Kidney (tissue), 14 donors: ENCODE measurements around the gene ZMYND8. TPM values are rescaled to one million over a fixed set of nuclear protein-coding genes. Genes with fewer than 3 reads are reported as not detected.
"Not testable (repeated sequence)": the region's sequence is repeated elsewhere in the genome, so short reads cannot be mapped to it uniquely, and the experiment has no call there.

Source experiments
- DNase-seq, 5 donors: peaks; one replicate each; pipeline ENCODE4 v3.0.0-alpha.2; 2013 to 2020
- FAIRE-seq: peaks from 2 replicates; lab custom pipeline; 2012; peaks lifted over from hg19 to GRCh38; lab: Jason Lieb, UNC
- H3K27ac ChIP-seq, 2 donors: one replicate each; pipeline ENCODE4 v1.7.0; 2013; ENCODE audit warnings: low read depth in 2 of 2, low read length in 2 of 2, inconsistent platforms in 1 of 2
- H3K27me3 ChIP-seq: one replicate; pipeline ENCODE4 v1.7.1; 2013; ENCODE audit warnings: low read length, inconsistent platforms; ENCODE audit not compliant: control insufficient read depth, insufficient read depth
- H3K36me3 ChIP-seq, 3 donors: one replicate each; pipeline versions ENCODE4 v1.7.0 to v1.7.1; 2013; ENCODE audit warnings: low read length in 3 of 3, control low read depth in 1 of 3, inconsistent platforms in 1 of 3; ENCODE audit not compliant: insufficient read depth in 3 of 3, control insufficient read depth in 2 of 3
- H3K4me1 ChIP-seq, 3 donors: one replicate each; pipeline versions ENCODE4 v1.7.0 to v1.7.1; 2013; ENCODE audit warnings: low read length in 3 of 3, inconsistent platforms in 1 of 3, low read depth in 1 of 3; ENCODE audit not compliant: control insufficient read depth in 2 of 3, insufficient read depth in 2 of 3
- H3K4me3 ChIP-seq, 3 donors: one replicate each; pipeline versions ENCODE4 v1.7.0 to v1.8.1; 2013; ENCODE audit warnings: low read length in 3 of 3, control low read depth in 1 of 3, inconsistent platforms in 1 of 3
- H3K9ac ChIP-seq, 3 donors: one replicate each; pipeline versions ENCODE4 v1.7.0 to v1.7.1; 2013; ENCODE audit warnings: low read length in 3 of 3, control low read depth in 1 of 3, inconsistent platforms in 1 of 3
- H3K9me3 ChIP-seq, 3 donors: one replicate each; pipeline versions ENCODE4 v1.7.0 to v1.7.1; 2013; ENCODE audit warnings: low read length in 3 of 3, control low read depth in 1 of 3, inconsistent platforms in 1 of 3; ENCODE audit not compliant: control insufficient read depth in 2 of 3, insufficient read depth in 1 of 3
- CTCF ChIP-seq: IDR thresholded peaks from 3 replicates; pipeline ENCODE4 v1.5.1; 2012; ENCODE audit warnings: mild to moderate bottlenecking, moderate library complexity, borderline replicate concordance; ENCODE audit not compliant: insufficient read depth; ENCODE audit errors: extremely low read depth
- intact Hi-C: fragments of 100-400 bp; cut with DNase I; formaldehyde crosslinking; loops from one replicate; pipeline ENCODE4 v1.11.1; 2022
- polyA plus RNA-seq: library from polyadenylated mRNA; stranded (reverse); fragments of 350-450 nt; fragmentation: Illumina TruSeq; extraction: RNeasy Lipid Tissue Mini Kit (QIAGEN cat#74804); gene quantifications from one replicate; pipeline ENCODE4 v1.2.3, GENCODE V29; 2014; ENCODE audit warnings: low read depth, low replicate concordance; ENCODE audit not compliant: insufficient read depth
- total RNA-seq: library from RNA; stranded (reverse); fragmentation: NEBNext Ultra II Directional; extraction: Animal tissue kit (Norgen Biotek cat#: 25700); gene quantifications from one replicate; pipeline ENCODE4 v1.2.1, GENCODE V29; 2021
- donor health status: control.
- donor health status: control.
- donor health status: control.
- donor health status: control.
- donor health status: control.
- donor health status: DM: yes; HTN: yes; CAD: no.
- donor health status: Normal renal cell carcinoma (clear cell type).

ZMYND8 gene
- total and polyA plus RNA-seq, 2 donors from 2014 or later = 10.5 to 37.5 TPM

- Histone ChIP-seq H3K36me3 (peaks cover 0 to 6% (median 2%) of the 10 kb centered on the region in 3 donors), H3K4me3 (no peak overlapping the region), H3K9me3 (peaks cover 0 to 2% (median 0%) of the 10 kb centered on the region in 3 donors), H3K27me3 (no peaks in the 10 kb centered on the region), H3K4me1 (no peaks in the 10 kb centered on the region), H3K9ac (no peak overlapping the region), H3K27ac (no peak overlapping the region)
- intact Hi-C loops = no loop called here
- no peak for TF ChIP-seq CTCF
- DNase-seq = no peak
- FAIRE-seq = no peak
These were observed 178.2 kb downstream of the ZMYND8 start for GRCh38 chr20:47178277-47178676.

- H3K27me3 ChIP-seq, H3K9me3 ChIP-seq, H3K9ac ChIP-seq, H3K27ac ChIP-seq, intact Hi-C loops, H3K4me3 ChIP-seq, DNase-seq, H3K36me3 ChIP-seq, FAIRE-seq, H3K4me1 ChIP-seq: not testable (repeated sequence)
These were observed 180.3 kb downstream of the ZMYND8 start for GRCh38 chr20:47176217-47176616.

DNA sequence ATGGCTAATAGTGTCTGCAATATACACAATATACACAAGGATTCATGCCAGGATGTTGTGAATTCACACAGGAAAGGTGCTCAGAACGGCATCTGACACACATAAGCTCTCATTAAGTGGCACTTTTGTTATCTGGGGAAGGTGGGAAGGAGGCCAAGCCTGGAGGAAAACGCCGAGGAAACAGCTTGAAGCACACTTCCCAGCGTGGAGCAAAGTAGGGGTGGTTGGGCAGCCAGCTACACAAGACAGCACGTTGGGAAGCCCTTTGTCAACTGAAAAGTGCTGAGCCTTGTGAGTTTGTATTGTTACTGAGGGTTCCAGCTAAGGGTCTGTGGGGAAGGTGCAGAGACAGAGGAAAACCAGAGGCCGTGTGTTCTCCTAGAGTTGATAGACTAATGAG is 181.0 kb downstream of the ZMYND8 start:
- Histone ChIP-seq H3K36me3 (peaks cover 0 to 6% (median 4%) of the 10 kb centered on the region in 3 donors), H3K27me3 (no peaks in the 10 kb centered on the region), H3K4me3 (no peak overlapping the region), H3K9me3 (no peaks in the 10 kb centered on the region), H3K9ac (no peak overlapping the region), H3K4me1 (no peaks in the 10 kb centered on the region), H3K27ac (no peak overlapping the region)
- FAIRE-seq (no peak), DNase-seq (no peak)
- no peak for TF ChIP-seq CTCF
- intact Hi-C loops = no loop called here

DNA sequence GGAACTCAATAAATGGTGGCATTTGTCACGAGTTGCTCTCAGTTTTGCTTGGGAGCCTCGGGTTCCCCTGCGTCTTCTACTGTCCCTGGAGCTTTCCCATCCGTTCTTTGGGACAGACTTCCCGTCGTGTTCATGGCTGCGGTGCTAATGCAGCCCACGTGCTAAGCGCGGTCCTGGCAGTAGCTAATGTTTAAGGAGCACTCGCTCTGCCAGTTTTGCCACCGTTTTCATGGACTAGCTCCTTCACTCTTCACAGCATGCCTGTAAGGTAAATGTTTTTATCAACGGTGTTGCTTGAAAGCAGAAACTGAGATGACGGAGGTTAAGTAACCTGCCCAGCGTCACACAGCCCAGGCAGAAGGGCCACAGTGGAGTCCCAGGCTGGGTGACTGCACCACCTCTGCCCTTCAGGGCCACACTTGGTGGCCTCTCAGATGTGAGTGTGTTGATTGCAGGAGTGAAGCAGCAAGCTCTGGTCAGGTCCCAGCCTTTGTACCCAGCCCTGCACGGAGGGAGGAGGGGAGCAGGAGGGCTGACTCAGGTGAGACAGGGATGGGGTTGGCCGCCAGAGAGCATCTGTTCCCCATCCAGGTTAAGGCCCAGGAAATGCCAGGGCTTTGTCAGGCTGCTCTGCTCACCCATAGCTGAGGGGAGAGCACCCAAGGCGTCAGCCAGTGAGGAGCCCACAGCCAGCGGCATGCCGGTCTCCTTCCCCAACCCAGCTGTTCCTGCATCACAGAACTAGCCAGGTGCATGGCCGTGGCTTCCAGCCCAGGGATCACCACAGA is 181.8 kb downstream of the ZMYND8 start:
- DNase-seq (no peak), FAIRE-seq (no peak)
- Histone ChIP-seq H3K9me3 (no peaks in the 10 kb centered on the region), H3K4me3 (no peak overlapping the region), H3K27me3 (no peaks in the 10 kb centered on the region), H3K4me1 (no peaks in the 10 kb centered on the region), H3K9ac (no peak overlapping the region), H3K27ac (no peak overlapping the region), H3K36me3 (peaks cover 0 to 6% (median 4%) of the 10 kb centered on the region in 3 donors)
- no peak for TF ChIP-seq CTCF
- intact Hi-C loops = no loop called here
